ENCODE data around the gene SMARCB1.

DNA sequence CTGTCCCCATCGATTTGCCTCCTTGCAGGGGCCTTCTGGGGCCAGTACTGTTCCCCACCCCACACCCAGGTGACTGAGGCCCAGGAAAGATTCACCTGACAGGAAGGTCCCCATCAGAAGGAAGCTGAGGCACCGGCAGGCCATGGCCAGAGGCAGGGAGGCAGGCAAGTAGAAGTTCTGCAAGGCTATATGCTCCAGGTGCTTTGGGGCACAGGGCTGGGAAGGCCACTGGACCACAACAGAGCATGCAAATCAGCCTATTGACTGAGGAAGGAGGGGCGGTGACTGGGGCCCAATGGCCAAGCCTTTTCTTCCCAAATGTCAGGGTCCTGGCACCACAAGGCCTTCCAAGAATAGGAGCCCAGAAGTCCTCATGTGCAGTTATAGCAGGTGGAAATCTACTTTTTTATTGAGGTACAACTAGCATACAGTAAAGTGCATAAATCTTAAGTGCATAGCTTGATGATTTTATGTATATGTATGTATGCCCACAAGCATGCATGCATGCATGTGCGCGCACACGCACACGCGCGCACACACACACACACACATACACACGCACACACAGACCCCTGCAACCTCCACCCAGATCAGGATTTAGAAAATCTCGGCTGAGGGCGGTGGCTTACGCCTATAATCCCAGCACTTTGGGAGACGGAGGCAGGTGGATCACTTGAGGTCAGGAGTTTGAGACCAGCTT, 32.4 kb upstream of the SMARCB1 start, which contains the start of gene VPREB3:
- TF ChIP-seq EZH2 (IDR thresholded peaks at IDR 0.05; ENCODE audit: borderline replicate concordance, low read depth, low read length, poor library complexity, severe bottlenecking) (no peak), CTCF (conservative IDR thresholded peaks at IDR 0.05; ENCODE audit: low read depth, low read length) (no peak)
